ENCODE results near the gene DAZAP1.

DAZAP1 gene

GRCh38 chr19:1394252-1395193 is 12.9 kb upstream of the DAZAP1 start:
- no peak for DNase-seq (ENCODE audit: low spot score)

GRCh38 chr19:1395194-1396018 is 12.0 kb upstream of the DAZAP1 start:
- no peak for DNase-seq (ENCODE audit: low spot score)

- no peak for DNase-seq (ENCODE audit: low spot score)
Measured at GRCh38 chr19:1396019-1396767, 11.2 kb upstream of the DAZAP1 start.

DNA sequence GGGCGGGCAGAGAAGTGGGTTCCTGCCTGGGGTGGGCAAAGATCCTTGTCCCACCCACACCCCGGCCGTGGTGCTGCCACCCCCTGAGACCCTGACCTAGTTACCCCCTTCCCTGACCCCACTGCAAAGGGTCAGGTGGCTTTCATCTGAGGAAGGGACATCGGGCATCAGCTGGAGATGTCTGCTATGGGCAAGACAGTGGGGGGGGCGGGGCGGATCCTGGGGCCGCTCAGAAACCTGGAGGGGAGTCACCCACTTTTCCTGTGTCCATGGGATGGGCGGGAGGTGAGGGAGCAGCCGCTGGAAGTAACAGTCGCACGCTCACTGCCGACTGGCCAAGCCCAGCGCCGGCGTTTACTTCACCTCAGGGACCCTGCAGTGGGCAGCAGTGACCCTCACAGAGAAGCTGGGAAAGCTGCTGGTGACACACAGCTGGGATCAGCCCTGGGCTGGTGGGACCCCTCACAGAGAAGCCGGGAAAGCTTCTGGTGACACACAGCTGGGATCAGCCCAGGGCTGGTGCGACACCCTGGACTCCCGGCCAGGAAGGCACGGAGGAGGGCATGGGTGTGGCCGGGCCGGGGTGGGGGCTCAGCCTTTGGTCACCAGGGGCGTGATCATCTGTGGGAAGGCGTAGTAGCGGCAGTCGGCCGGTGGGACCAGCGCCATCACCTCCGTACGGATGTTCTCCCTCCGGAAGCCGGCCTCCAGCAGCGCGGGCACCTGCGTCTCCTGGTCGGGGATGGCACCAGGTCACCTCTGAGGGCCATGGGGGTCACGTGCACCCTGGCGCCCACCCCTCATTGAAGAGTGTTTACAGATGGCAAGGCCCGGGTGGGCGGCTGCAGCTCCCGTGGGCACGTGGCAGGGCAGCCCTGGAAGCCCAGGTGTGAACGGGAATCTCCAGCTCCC is 10.4 kb upstream of the DAZAP1 start:
- no peak for DNase-seq (ENCODE audit: low spot score)

DNA sequence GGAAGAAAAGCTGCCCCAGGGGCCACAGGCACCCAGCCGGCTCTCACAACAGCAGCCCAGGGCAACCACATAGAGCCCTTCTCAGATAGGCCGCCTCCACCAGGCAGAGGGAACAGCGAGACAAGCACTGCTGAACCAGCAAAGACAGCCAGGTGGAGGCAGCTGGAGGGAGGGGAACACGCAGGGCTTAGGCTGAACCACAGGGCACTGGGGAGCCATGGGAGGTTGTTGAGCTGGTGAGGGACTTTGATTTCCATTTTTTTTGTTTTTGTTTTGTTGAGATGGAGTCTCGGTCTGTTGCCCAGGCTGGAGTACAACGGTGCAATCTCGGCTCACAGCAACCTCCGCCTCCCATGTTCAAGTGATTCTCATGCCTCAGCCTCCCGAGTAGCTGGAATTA is 9.5 kb upstream of the DAZAP1 start:
- DNase-seq (ENCODE audit: low spot score) = no peak

DNA sequence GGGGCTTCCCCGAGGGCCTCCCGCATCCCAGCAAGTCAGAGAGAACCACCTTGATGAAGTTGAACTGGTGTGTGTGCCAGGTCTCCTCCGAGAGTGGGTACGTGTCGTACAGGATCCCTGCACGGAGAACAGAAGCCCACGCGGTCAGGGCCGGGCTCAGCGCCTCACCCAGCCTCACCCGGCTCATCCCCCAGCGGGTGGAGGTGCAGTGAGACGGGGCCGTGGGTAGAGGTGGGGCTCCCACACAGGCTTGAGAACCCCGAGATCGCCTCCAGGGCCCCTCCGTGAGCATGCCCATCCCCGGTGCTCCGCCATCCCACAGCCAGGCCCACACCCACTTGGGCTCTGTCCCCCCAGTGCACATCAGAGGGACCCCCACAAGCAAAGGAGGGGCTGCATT is 8.3 kb upstream of the DAZAP1 start:
- no peak for DNase-seq (ENCODE audit: low spot score)

DNA sequence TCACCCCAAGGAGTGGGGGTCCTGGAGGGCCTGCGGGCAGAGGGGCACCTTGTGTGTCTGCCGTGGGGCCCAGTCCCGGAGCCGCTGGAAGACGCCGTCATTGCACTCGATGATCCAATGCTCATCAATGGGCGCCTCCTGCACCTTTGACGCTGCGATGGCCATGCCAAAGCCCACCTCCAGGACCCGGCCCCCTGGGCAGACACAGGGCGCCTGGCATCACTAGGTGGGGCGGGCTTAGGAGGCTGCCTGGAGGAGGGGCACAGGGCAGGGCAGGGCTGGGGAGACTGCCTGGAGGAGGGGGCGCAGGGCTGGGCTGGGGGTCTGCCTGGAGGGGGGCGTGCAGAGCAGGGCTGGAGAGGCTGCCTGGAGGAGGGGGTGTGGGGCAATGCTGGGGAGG is 7.6 kb upstream of the DAZAP1 start:
- no peak for DNase-seq (ENCODE audit: low spot score)

GRCh38 chr19:1400281-1401137 is 6.9 kb upstream of the DAZAP1 start:
- DNase-seq (ENCODE audit: low spot score) = peak; percentile 54

GRCh38 chr19:1401138-1401888 is 6.1 kb upstream of the DAZAP1 start, which contains the start of gene GAMT:
TSS of gene GAMT (minus strand) at chr19:1401542. CDS start at chr19:1401476, 66 bp downstream.
- DNase-seq (ENCODE audit: low spot score) = peak; percentile 78

DNA sequence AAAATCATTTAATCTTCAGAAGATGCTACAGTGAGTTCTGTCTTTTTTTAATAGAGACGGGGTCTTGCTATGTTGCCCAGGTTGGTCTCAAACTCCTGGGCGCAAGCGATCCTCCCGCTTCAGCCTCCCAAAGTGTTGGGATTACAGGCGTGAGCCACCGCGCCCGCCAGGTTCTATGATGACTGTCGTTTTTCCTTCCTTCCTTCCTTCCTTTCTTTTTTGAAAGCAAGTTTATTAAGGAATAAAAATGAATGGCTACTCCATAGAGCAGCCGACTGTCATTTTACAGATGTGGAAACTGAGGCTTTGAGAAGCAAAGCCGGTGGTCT is 5.5 kb upstream of the DAZAP1 start:
- DNase-seq (ENCODE audit: low spot score) = no peak

GRCh38 chr19:1402411-1403070 is 4.8 kb upstream of the DAZAP1 start:
- DNase-seq (ENCODE audit: low spot score) = no peak

GRCh38 chr19:1406774-1407527 is 435 bp upstream of the DAZAP1 start:
- peak; percentile 98 for DNase-seq (ENCODE audit: low spot score)

- DNase-seq (ENCODE audit: low spot score) = peak; percentile 19
Measured at GRCh38 chr19:1408300-1409203, 1.2 kb downstream of the DAZAP1 start.

- DNase-seq (ENCODE audit: low spot score) = no peak
Measured at GRCh38 chr19:1409204-1410005, 2.0 kb downstream of the DAZAP1 start.

DNA sequence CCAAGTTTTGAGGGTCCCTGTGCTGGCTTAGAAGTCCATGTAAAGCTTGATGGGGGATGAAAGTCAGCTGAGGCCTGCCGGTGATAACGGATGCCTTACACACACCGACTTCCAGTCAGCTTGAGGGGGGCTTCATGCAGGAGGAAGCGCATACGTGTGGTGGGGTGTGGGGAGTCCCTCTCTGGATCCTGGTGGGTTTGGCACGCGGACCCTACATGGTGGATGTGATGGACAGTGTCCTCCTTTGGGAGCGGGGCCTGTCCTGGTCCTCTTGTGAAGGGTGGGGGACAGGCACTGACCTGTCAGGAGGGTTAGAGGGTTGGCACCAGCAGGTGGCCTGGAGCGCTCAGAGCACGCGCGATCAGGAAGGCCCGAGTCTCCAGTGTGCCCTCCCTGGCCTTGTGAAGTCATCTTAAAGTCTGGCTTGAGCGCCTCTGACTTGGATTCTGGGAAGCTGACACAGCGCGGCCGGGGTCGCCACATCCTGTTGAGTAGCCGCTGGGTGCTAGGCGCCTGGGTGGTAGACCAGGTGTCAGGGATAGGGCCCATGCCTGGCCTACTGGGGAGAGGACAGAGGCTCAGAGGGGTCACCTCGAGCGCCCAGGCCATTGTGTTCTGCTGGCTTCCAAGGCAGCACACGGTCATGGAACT is 2.9 kb downstream of the DAZAP1 start:
- DNase-seq (ENCODE audit: low spot score) = no peak

- no peak for DNase-seq (ENCODE audit: low spot score)
Measured at GRCh38 chr19:1410789-1411188, 3.4 kb downstream of the DAZAP1 start.
